HG02759 (cell line): Measurements from ENCODE around the gene CFTR.

Experiments
- ATAC-seq: cut with Tn5 transposase; IDR thresholded peaks from one replicate; pipeline ENCODE4 v1.9.1; 2021; ENCODE audit warnings: mild to moderate bottlenecking, moderate library complexity; ENCODE audit not compliant: unreplicated experiment

Gene CFTR

DNA sequence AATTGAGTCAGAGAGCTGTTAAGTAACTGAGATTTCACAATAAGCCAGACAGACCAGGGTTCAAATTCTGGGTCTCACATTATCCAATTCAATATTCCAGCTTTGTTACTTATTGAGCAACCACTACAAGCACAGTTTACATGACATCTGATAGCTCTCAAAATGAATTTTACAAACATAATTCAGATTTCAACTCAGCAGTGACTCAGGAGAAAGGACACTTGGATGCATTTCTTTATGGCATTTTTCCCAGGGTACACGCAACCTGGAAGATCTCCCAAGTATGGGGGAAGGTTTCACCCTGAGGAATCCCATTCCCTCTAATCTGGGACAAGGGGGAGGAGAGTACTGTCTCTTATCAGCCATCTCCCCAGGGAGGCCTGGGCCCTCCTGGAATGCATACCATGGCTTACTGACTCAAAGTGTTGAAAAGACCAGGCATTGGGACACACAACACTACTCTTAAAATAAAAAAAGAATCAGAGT lies 102.4 kb downstream of the CFTR start:
- no peak for ATAC-seq

DNA sequence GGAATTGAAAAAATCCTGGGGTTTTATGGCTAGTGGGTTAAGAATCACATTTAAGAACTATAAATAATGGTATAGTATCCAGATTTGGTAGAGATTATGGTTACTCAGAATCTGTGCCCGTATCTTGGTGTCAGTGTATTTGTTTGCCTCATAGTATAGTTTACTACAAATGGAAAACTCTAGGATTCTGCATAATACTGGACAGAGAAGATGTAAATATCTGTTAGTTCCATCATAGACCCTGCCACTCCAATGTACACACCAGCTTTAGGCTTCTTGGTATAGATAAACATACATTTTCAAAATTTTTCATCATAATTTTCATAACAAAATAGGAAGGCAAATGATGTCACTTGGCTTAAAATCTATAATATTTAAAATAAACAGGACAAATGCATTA lies 108.1 kb downstream of the CFTR start:
- ATAC-seq: no peak

DNA sequence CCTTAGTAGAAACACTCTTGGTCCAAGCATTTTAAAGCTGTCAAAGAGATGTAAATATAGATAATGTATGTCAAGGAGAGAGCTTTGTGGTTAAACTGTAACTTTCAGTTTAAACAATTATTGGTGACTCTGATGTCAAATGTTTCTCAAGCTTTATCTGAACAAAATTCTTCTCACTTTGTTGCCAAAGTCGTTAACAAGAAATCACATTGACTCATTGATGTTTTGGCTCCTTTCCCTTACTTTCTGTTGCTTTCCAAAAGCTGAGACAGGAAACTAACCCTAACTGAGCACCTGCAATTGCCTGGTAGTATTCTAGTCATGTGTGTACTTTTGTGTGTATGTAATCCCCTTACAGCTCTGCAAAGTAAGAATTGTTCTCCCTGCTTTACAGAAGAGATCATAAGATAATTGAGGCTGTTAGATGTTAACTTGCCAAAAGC lies 108.5 kb downstream of the CFTR start:
- peak; percentile 45 for ATAC-seq

DNA sequence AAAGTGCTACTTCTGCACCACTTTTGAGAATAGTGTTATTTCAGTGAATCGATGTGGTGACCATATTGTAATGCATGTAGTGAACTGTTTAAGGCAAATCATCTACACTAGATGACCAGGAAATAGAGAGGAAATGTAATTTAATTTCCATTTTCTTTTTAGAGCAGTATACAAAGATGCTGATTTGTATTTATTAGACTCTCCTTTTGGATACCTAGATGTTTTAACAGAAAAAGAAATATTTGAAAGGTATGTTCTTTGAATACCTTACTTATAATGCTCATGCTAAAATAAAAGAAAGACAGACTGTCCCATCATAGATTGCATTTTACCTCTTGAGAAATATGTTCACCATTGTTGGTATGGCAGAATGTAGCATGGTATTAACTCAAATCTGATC lies 110.4 kb downstream of the CFTR start:
- ATAC-seq: no peak

DNA sequence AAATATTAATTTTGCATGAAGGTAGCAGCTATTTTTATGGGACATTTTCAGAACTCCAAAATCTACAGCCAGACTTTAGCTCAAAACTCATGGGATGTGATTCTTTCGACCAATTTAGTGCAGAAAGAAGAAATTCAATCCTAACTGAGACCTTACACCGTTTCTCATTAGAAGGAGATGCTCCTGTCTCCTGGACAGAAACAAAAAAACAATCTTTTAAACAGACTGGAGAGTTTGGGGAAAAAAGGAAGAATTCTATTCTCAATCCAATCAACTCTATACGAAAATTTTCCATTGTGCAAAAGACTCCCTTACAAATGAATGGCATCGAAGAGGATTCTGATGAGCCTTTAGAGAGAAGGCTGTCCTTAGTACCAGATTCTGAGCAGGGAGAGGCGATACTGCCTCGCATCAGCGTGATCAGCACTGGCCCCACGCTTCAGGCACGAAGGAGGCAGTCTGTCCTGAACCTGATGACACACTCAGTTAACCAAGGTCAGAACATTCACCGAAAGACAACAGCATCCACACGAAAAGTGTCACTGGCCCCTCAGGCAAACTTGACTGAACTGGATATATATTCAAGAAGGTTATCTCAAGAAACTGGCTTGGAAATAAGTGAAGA lies 112.3 kb downstream of the CFTR start:
- no peak for ATAC-seq

DNA sequence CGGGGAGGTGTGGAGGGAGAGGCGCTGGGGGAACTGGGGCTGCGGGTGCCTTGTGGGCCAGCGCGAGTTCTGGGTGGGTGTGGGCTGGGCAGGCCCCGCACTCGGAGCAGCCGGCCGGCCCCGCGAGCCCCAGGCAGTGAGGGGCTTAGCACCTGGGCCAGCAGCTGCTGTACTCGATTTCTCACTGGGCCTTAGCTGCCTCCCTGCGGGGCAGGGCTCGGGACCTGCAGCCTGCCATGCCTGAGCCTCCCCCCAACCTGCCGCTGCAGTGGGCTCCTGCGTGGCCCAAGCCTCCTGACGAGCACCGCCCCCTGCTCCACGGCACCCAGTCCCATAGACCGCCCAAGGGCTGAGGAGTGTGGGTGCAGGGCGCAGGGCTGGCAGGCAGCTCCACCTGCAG lies 116.3 kb downstream of the CFTR start:
- ATAC-seq: no peak

DNA sequence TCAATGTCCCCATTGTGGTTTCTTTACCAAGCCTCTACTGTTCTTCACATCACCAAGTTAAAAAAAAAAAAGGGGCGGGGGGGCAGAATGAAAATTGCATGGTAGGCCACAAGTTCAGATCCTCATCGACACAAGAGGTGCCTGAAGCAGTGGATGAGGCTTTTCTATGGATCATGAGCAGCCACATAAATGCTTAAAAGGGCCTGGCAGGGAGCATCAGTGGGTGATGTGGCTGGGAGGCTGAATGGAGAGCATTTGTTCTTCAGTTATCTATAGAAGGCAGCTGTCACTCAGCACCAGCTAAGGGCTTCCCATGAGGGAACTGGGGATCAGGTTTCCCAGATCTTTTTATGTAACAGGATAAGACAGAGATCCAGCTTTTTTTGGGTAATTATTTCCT lies 117.9 kb downstream of the CFTR start:
- no peak for ATAC-seq

DNA sequence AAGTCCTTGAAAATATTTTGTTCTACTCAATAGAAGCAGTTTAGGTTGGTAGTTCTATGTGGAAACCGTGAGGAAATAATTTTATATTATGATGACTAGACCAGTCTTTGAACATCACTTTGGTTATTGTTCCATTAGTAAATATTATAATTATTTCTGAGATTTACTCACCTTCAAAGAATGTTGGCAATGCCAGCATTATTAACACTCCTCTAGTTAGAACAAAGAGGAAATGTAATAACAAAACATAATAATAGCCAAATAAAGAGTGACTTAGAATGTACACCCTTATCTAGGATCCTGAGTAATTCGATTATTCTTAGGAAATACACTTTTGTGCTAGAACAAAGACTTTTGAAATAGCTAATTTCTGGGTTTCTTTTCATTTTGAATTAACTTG lies 121.1 kb downstream of the CFTR start:
- no peak for ATAC-seq

DNA sequence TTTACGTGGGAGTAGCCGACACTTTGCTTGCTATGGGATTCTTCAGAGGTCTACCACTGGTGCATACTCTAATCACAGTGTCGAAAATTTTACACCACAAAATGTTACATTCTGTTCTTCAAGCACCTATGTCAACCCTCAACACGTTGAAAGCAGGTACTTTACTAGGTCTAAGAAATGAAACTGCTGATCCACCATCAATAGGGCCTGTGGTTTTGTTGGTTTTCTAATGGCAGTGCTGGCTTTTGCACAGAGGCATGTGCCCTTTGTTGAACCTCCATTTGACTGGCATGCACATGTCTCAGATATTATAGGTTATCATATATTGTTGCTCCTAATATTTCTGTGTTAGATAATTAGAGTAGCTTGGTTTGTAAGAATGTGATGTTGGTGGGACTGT lies 123.8 kb downstream of the CFTR start:
- no peak for ATAC-seq

DNA sequence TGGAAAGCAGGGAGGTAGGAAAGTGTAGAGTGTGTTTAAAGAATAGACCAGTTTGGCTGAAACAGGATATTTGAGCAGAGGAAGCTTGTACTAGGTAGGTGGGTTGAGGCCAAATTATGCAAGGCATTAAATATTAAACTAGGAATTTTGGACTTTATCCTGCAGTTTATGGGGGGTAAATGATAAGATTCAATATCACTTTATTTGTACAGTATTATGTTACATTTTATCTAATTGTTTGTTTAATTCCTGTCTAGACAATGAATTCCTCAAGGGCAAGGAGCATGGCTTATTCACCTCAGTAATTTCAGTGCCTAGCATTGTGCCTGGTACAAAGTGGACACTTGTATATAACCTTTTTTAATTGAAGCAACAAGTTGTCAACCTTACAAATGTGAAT lies 125.9 kb downstream of the CFTR start:
- no peak for ATAC-seq

DNA sequence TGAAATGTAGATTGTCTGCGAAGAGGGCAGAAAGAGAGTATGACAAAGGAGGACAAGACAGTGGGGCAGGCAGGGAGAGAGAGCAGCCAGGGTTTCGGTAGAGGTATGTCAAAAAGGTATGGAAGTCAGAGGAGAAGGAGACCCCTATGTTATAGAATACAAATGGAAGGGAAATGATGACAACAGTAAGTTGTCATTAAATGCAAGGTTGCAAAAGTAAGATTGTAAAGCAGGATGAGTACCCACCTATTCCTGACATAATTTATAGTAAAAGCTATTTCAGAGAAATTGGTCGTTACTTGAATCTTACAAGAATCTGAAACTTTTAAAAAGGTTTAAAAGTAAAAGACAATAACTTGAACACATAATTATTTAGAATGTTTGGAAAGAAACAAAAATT lies 126.3 kb downstream of the CFTR start:
- no peak for ATAC-seq

DNA sequence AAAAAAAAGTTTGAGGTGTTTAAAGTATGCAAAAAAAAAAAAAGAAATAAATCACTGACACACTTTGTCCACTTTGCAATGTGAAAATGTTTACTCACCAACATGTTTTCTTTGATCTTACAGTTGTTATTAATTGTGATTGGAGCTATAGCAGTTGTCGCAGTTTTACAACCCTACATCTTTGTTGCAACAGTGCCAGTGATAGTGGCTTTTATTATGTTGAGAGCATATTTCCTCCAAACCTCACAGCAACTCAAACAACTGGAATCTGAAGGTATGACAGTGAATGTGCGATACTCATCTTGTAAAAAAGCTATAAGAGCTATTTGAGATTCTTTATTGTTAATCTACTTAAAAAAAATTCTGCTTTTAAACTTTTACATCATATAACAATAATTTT lies 130.6 kb downstream of the CFTR start:
- no peak for ATAC-seq

DNA sequence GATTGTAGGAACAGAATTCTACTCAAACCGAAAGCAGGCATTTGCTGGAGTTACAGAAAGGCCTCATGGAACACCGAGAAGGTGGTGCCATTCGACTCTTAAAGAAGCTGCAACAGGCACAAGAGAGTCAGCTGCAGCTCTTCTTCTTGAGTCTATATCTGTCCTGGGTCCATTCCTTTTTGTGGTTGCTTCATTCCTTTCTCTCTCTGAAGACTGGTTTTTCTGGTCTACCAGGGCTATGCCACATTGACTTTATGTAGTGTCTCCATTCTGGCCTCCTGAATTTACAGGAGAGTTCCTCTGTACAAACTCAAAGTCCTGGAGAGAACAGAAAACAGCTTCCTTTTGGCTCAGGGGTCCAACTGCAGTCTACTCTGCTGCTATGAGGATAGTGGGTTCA lies 132.8 kb downstream of the CFTR start:
- ATAC-seq: no peak

DNA sequence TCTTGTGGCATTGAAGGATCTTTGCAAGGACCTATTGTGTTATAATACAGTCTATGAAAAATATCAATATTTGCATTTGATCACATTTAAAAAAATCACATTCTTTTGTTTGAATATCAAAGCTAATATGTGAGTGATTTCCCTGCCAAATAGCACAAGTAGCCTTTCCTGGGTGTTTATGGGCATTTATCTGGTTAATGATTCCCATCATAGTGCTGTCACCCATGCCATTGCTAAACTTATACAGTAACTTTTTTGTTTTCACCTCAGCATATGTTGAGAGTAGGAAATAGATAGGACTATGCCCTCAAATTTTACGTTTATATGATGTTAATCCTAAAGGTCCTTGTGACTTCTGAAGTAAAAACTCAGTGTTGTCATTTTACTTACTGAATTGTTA lies 136.9 kb downstream of the CFTR start:
- ATAC-seq: no peak

DNA sequence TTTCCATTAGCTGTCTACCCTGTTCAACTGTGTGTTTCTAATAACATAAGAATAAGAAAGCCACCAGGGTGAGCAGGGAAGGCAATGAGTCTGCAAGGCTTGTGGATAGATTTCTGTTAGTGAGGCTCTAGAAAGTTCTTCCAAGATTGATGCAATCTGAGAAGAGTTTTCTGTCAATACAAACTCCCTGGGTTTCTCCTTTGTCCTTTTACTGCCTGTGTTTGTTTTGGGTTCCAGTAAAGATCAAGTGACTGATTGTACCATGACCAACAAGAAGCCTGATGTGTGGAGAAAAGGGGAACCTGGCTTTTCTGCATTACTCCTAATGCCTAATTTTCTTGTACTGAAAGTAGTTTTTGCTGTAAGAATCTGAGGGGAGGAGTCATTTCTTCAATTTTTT lies 139.9 kb downstream of the CFTR start:
- no peak for ATAC-seq

DNA sequence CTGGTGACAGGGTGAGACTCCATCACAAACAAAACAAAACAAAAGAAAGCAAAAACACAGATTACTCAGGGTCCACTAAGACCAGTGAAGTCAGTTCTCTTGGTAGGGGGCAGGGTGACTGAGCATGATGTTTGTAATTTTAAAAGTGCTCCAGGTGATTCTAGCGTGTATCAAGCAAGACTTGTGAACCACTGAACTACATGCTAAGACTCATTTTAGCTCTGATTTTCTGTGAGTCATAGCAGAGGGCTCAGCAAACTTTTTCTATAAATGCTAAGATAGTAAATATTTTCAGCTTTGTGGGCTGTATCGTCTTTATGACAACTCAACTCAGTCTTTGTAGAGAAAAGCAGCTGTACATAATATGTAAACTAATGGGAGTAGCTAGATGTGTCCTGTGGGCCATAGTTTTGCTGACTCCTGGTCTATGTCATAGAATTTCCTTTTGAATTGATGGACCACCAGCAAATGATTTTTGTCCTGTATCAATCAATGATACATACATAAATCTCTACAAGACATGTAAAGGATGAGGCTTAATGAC lies 141.3 kb downstream of the CFTR start:
- no peak for ATAC-seq

DNA sequence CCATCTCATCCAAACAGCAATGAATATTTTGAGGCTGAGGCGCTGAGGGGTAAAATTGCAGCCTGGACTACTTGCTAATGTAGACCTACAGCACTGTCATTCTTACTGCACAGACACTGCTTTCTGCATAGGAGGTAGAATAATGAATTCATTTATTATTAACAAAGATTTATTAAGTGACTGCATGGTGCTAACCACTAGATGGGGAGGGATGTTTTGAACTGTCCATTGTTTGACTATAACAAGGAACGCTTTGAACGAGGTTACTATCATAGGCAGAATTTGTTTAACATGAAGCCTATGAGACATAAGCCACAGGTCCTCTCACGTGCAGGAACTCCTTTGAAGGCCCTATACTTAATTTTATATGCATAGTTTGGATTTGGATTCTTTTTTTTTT lies 143.8 kb downstream of the CFTR start:
- ATAC-seq: no peak

DNA sequence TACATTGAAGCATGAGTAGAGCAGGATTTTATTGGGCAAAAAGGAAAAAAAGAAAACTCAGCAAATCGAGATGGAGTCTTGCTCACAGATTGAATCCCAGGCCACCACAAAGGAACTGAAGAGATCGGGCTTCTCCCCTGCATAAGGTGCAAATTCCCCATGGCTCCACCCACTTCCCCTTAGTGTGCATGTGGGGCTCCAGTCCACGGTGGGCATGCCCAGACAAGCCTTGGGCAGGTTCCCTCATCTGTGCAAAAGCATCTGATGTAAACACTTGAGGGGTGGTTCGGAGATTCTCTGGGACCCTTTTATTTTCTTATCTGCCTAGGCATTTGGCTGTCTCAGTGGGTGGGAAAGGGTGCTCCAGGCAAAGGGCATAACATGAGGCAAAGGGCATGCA lies 150.7 kb downstream of the CFTR start:
- no peak for ATAC-seq

DNA sequence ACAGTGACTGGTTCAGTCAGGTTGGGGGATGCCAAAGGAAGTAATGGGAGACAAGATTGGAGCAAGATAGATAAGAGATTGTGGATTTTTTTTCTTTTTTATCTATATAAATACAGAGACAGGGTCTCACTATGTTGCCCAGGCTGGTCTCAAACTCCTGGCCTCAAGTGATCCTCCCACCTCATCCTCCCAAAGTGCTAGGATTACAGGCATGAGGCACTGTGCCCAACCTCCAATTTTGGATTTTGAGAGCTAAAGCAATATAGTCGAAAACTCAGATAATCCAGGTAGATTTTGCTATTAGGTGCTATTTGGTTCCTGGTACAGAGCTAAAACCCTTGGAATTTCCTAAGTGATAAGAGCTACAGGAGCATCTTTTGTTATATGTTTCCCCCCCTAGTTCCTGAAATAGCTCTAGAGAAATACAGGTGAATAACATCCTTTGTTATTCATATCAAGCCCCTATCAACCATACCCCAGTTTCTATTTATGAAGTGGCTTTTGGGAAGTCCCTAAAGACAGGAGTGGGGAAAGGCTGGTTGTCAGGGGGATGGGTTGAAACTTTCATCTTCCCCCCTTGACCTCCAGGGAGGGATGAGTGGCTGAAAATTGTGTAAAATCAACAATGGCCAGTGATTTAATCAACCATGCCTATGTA lies 151.2 kb downstream of the CFTR start:
- ATAC-seq: no peak

DNA sequence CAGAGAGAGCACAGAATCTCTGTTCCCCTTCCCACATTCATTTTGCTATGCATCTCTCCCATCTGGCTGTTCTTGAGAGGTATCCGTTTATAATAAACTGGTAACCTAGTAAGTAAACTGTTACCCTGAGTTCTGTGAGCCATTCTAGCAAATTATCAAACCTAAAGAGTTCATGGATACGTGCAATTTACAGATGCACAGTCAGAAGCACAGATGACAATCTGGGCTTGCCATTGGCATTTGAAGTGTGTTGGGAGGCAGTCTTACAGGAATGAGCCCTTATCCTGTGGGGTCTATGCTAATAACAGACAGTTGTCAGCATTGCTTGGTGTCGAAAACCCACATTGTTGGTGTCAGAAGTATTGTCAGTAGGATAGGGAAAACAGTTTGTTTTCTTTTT lies 151.8 kb downstream of the CFTR start:
- no peak for ATAC-seq

DNA sequence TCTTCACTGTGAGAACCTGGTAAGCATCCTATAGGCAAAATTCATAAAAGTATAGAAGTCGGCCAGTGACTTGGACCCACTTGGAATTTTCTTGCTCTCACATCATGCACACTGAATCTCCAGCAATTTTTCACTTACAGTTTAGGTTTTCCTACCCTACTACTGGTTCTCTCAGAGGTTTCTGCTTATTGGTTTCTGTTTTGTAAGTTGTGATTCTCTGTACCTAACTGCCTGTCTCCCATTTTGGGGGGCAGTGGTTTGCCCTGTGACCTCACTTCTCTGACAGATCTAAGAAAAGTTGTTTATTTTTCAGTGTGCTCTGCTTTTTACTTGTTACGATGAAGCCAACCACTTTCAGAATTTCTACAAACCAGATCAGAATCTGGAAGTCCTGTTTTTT lies 158.1 kb downstream of the CFTR start:
- no peak for ATAC-seq

DNA sequence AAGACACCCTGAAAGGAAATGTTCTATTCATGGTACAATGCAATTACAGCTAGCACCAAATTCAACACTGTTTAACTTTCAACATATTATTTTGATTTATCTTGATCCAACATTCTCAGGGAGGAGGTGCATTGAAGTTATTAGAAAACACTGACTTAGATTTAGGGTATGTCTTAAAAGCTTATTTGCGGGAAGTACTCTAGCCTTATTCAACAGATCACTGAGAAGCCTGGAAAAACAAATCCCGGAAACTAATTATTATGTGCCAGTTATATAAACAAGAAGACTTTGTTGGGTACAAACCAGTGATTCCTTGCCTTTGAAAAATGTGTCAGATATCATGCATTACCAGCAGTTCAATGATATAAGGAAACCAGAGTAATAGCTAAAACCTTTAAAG lies 160.1 kb downstream of the CFTR start:
- ATAC-seq: no peak

DNA sequence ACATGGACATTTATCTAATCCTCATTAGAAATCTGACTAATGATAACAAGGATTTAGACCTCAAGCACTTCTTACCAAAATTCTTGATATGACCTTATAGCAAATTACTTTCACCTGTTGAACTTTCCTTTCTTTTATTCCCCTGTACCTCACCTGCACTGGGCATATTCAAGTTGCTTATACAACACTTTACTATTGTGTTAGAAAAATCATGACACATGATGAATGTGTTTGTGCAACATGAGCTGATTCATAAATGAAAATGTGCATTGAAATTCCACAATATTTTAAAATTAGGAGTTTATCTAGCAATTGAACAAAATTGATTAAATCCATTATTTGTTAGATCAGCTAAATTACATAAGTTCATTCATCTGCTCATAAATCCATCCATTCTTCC lies 160.6 kb downstream of the CFTR start:
- no peak for ATAC-seq
